ENCODE results near the gene RTTN.

RTTN gene

DNA sequence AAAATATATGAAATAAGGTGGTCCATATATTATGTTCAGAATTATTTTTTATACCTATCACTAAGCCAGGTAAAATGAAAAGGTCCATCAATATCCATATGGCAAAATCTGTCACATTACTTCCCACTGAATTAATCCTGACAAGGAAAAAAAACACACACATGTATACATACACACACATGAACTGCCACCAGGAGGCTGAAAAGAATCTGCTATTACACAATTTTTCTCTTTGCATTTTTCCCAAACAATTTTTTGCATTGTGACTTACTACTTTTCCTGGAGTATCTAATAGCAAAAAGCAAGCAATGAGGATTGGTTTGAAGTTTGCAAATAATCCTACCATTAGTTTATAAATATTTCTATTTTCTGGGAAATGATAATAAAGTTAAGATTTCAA is 129.6 kb downstream of the RTTN start:
- no peak for DNase-seq (ENCODE audit: low read depth)

DNA sequence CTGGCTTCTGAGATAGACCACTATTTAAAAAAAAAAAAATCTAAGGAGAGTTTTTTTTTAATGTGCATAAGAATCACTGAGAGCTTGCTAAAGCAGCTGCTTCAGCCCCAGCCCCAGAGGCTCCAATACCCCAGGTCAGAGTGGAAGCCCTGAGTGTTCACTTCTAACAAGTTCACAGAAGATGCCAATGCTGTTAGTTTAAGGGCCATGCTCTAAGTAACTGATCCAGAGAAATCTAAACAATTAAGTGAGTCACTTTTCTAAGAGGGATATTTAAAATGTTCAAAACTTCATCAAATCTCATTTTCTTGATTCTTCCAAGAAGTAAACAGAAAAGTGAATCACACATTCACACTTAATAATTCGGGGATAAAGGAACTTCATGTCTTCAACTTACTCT is 131.4 kb downstream of the RTTN start:
- no peak for DNase-seq (ENCODE audit: low read depth)

DNA sequence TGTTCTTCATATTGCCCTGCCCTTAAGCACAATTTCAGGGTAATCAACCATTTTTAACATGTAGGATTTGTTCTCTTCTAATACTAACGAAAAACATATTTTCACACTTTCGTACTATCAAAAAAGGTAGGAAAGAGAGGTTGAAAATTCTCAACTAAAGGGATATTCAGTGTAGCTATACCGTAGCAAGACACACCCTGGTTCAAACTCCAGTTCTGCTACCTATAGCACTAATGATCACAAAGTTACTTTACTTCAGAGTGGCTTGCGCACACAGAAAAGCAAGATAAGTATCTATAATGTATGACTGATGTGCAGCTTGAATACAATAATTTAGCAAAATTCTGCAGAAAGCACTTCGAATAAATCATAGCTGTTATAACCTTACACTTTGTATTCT is 132.1 kb downstream of the RTTN start:
- DNase-seq (ENCODE audit: low read depth): no peak

DNA sequence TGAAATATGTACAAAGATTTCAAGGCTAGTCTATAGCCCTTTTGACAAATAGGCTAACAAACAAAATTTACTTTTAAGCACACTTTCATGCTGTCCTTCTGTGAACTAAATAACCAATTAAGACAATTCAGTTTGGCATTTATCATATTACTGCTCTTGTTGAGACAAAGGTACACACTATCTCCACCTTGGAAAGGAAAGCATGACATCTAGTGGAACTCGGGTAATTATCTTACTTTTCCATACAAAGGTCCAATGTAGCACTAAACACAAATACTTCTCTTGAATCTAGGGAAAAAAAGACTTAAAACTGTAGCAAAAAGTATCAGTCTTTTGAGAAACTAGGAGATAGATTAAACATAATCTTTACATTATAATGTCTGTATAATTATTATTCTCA is 132.8 kb downstream of the RTTN start:
- peak; percentile 18 for DNase-seq (ENCODE audit: low read depth)

DNA sequence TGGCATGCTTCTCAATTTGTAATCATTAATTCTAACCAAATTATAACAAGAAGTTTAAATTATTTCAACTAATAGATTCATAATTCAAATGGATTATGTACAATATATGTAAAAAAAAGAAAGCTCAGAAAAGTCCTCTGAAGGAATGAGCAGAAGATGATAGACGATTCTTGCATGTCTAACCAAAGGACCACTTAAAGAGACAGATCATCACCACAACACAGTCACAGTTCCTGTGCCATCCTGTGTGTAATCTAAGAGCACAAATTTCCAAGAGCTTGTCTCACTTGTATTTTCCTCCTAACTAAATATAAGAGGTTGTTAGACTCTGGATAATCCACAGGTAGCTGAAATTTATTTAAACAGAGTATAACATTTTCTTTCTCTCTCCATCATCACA is 135.5 kb downstream of the RTTN start:
- DNase-seq (ENCODE audit: low read depth): no peak

DNA sequence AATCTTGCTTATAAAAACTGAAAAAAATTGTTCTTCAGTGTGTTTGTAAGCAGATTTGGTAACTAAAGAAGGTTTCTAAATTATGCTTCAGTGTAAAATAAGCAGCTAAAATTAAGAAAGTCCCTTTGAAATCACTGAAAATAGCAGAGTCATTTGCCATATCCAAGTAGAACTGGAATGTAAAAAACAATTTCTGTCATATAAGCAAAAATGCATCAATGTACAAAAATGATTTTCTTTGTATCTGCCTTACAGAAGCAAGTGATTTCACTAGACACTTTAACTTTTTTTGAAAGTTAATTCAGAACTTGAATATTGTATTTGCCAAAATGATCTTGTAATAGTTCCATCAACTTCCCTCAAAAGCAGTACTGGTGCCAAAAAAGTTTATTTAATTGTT is 136.1 kb downstream of the RTTN start:
- no peak for DNase-seq (ENCODE audit: low read depth)

DNA sequence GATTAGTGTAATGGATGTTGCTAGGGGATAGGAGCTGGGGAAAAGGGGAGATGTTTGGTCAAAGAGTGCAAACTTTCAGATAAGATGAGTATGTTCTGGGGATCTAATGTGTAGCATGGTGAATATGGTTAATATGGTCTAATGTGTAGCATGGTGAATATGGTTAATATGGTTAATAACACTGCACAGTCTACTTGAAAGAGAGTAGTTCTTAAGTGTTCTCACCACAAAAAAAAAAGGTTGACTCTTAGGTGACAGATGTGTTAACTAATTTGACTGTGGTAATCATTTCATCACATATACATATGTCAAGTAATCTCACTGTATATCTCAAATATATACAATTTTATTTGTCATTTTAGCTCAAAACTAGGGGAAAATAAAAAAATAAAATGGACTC is 136.5 kb downstream of the RTTN start:
- DNase-seq (ENCODE audit: low read depth): no peak

DNA sequence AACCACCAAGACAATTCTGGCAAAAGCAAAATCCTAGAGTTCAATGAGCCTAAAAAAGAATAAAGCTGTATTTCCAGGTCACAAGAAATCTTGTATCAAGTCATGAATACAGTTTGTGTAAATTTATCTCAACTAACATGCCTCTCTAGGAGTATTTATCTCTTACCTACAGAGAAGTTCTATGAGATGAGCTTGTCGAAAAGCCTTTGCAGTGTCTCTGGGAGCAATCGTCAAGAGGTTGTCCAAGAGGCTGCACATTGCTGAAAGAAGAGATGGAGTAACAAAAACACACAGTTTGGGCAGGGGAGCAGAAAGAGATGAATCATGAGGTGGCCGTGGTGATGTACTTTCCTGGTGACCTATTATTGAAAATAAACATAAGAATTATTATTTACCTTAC is 145.8 kb downstream of the RTTN start:
- DNase-seq (ENCODE audit: low read depth): no peak

DNA sequence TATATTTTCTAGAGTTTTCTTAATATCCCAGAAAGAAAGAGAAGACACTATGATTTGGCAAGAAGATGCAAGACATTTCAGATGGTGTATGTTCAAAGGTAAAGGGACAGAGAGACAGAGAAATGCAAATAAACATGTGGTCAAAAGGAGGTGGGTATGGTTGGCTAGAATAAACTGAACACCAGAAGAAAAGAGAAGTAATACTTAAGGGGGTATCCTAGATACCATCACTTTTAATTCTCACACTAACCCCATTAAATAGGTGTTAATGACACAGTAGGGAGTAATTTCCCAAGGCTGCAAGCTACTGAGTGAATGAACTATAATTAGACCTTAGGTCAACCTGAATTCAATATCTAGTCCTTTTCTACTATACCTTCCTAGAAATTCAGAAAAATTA is 146.6 kb downstream of the RTTN start:
- no peak for DNase-seq (ENCODE audit: low read depth)

DNA sequence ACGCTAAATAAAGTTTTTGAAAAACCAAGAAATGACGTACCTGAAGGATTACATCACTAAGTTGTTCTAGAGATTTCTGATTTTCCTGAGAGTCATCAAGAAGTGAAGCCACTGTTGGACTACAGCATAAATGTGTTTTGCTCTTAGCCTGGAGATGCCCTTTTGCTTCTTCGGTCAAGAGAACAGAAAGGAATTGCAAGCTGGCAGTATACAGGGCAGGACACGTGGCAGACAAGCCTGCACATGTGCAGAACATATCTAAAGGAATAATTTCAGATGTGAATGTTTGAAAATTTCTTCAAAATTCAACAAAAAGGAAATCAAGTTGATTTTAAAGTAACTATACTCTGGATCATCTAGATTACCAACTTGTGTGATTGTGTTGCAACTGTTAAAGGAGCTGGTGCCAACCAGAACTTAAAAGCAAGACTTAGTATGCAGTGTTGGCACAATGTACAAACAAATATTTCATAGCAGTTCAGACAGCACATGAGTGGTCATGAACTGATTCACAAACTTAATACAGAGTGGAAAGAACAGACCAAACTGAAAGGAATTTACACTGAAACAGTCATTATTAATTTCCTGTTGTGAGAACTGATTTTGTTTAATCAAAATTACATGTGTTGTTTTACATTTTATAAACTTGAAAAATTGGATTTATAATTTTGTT is 157.4 kb downstream of the RTTN start:
- peak; percentile 62 for DNase-seq (ENCODE audit: low read depth)

DNA sequence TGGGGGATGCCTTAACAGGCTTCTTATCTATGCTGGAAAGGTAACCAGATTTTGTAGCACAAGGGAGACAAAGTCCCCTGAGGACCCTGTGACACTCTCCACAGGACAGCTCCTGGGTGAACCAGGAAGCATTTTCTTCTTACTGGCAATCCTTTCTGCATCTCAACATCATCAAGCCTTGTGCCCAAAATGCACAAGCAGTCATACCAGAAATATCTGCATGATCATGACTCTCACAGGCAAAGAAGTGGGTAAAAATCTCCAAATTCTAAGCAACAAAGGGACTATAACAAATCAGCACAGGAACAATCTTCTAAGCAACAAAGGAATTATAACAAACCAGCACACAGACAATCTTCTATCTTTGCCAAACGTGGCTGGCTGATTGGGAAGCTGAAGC is 158.7 kb downstream of the RTTN start:
- DNase-seq (ENCODE audit: low read depth): no peak

DNA sequence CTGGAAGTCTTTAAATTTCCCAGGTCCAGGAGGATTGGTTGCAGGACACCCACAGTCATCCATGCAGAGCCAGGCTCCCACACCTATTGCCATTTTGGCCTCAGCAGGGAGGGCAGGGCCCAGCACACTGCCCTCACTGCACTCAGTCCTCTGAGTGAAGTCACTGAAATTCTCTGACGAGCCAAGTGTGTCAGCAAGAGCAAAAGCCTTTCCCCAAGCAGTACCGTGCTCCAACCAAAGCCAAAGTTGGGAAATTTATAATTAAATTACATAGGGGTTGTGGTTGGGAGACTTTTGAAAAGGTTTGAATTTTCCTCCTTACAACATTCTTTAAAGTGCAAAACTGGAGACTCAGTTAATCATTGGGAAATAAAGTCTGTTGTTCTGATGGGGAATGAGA is 159.3 kb downstream of the RTTN start:
- DNase-seq (ENCODE audit: low read depth): peak; percentile 33

DNA sequence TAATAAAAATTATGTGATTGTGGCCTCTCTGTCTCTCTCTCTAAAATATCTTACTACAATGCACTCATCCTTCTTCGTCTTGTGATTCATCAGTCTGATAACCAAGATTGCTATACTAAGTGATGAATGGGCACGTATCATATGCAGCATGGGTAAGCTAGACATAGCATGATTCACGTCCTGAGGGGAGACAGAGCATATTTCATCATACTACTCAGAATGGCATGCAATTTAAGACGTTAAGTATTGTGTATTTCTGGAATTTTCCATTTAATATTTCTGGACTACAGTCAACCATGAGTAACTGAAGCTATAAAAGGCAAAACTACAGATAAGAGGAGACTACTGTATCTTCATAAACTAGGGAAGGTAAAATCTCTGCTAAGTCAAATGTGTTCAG is 160.9 kb downstream of the RTTN start:
- DNase-seq (ENCODE audit: low read depth): peak; percentile 94

DNA sequence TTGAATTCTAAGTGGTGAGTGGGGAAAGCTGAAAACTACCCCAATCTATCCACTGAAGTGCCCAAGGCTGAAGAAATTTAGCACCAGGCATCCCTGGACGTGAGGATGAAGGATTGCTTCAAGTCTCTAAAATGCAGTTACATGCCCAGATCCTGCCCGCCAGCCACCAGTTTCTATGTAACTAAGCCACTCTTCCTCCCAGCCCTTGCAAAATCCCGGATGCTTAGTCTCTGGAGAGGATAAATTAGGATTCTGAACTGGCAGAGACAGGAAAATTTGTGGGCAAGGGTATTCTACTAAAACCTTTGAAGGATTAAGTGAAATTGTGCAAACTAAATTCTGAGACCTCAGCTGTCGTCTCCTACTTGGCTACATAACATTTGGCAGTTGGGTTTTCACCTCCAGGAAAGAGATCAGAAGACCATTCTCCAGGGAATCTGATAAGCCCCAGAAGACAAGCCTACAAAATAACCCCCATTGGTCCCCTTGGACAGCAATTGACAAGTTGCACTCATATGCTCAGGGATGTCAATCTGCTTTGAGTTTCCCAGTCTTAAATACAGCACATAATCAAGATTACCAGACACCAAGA is 163.9 kb downstream of the RTTN start:
- no peak for DNase-seq (ENCODE audit: low read depth)

DNA sequence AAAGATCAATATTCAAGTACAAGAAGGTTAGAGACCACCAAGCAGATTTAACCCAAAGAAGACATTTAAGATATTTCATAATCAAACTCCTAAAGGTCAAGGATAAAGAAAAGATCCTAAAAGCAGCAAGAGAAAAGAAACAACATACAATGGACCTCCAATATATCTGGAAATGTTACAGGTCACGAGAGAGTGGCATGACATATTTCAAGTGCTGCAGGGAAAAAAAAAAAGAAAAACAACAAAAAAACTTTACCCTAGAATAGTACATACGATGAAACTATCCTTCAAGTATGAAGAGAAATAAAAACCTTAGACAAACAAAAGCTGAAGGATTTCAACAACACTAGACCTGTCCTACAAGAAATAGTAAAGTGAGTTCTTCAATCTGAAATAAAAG is 166.3 kb downstream of the RTTN start:
- DNase-seq (ENCODE audit: low read depth): no peak

DNA sequence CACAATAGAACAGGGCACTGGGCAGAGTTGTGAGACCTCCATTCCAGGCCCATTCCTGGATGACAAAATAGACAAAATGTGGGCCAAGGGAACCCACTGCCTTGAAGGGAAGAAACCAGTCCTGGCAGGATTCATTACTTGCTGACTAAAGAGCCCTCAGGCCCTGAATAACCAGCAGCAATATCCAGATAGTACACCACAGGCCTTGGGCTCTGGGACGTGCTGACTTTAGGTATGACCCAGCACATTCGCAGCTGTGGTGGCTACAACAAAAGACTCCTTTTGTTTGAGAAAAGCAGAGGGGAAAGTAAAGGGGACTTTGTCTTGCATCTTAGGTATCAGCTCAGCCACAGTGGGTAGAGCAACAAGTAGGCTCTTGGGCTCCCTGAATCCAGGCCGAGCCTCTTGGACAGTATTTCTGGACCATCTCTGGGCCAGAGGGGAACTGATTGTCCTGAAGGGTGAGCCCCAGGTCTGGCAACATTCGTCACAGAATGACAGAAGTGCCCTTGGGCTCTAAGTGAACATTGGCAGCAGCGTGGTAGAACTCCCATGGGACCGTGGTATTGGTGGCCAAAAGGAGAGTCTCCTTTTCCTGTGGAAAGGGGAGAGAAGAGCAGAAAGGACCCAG is 167.9 kb downstream of the RTTN start:
- no peak for DNase-seq (ENCODE audit: low read depth)

DNA sequence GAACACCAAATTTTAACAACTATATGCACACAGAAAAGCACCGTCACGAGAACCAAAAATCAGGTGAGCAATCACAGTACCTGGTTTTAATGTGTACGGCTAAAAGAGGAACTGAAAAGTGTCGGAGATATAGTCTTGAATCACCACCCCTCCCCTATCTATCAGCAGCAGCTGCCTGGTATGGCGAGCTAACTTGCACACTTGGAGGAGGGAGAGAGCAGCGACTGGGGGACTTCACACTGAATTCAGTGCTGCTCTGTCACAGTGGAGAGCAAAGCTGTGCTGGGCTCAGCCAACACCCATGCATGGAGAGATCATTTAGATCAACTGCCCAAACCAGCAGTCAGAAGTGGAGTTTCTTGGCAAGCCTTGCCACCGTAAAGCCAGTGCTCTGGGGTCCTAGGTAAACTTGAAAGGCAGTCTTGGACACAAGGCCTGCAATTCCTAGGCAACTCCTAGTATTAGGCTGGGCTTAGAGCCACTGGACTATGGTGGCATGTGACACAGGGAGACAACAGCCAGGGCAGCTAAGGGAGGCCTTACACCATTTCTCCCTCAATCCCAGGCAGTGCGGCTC is 168.6 kb downstream of the RTTN start:
- DNase-seq (ENCODE audit: low read depth): no peak

DNA sequence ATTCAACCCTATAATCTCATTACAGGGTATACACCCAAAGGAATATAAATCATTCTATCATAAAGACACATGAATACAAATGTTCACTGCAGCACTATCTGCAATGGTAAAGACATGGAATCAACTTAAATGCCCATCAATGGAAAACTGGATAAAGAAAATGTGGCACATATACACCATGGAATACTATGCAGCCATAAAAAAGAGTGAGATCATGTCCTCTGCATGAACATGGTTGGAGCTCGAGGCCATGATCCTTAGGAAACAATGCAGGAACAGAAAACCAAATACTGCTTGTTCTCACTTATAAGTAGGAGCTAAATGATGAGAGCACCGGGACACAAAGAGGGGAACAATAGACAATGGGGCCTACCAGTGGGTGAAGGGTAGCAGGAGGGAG is 169.3 kb downstream of the RTTN start:
- DNase-seq (ENCODE audit: low read depth): no peak

DNA sequence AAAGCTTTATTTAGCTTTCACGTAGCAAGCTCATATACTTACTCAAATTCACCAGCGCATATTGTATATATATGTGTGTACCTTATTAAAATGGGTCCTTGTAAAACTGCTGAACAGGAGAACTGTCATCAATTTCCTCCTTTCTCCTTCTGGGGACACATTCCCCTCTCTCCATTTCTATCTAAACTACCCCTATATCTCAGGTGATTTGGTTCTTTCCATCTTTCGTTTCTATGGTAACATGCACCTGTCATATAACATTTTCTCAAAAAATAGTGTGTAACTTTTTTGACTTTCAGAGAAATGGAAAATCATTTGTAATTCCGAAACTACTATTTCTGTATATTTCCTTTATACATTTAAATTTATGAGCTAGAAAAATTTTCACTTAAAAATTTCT is 174.3 kb downstream of the RTTN start:
- no peak for DNase-seq (ENCODE audit: low read depth)

DNA sequence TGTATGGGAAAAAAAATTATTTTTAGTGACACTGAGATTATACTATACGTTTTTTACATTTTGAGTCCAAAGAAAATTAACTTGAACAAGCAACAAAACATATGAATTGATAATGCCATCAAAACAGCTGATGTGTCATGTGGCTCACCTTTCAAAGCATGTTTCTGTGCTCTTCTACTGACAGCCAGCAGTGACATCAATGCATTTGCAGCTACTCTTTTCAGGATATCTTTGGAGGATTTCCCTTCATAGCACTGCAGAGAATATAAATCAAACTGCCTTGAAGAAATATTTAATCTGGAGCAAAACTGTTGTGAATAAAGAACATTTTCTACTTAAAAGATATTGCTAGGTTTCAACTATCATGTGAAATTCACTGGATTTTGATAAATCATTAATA is 174.8 kb downstream of the RTTN start:
- no peak for DNase-seq (ENCODE audit: low read depth)

DNA sequence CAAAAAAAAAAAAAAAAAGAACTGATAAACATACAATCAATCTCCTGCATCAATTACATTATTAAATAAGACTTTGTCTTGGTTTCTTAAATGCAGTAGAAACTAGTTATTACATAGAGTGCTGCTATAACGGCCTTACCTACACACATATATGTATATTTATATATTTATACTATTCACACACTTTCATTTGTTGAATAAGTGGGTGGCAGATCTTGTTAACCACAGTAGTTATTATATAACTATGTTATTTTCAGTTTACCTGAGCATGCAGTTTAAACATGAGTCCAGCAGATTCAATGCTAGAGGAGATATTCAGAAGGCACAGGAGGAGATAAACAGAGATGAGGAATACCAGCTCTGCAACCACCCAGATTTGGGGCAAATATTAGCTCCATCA is 176.3 kb downstream of the RTTN start:
- DNase-seq (ENCODE audit: low read depth): no peak

DNA sequence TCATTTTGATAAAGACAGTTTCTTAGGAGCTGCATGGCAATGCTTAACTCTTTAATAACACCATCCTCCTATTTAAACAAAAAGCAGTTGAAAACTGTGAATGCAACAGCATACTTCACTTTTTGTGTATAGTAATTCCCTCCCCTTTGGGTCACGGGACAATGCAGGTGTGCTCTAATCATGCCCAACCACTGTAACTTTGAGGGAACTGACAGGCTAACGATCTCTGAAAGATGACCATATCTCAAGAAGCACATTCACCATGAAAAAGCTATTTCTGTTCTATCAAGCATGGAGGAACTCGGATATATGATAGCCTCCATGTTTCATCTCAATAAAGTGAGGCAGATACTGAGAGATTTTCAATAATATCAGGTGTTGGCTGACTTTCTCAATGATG is 176.8 kb downstream of the RTTN start:
- DNase-seq (ENCODE audit: low read depth): no peak

DNA sequence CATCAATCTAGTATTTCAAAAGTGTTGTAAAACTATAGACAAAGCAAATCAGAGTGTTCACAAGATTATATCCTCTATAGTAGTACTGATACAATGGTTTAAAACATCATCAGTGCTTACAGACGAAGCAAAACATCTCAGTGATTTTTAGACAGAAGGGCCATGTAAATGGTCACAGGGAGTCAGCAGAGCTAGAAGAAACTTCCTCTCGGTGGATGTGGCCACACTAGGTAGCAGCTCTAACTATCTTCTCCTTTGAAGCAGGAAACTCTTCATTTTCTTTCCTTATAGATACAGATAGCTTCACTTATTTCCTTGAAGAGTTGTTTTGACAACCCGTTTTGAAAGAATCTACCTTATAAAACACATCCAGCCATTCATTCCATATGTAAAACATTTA is 177.4 kb downstream of the RTTN start:
- no peak for DNase-seq (ENCODE audit: low read depth)

DNA sequence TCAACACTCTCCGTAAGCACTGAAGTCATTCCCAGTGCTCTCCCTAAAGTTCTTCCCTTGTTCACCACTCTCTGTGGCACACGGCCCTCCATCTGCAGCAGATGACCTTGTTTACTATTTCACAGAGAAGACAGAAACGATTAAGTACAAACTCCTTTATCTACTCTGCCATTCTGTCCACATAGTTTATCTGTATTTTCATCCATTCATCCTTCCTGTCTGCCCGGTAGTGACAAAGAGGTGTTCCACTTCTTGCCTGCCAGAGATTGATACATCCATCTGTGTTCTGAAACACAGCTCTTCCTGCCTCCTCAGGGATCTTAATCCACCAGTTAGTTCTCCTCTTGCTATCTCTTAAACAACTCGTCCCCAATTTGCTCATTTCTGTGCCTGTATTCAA is 179.9 kb downstream of the RTTN start:
- DNase-seq (ENCODE audit: low read depth): no peak

Measured in fibroblast of the conjunctiva (primary cell).